K562 (cell line): ENCODE results near the gene SGSM2. TPM values are rescaled to one million over a fixed set of nuclear protein-coding genes. Genes with fewer than 3 reads are reported as not detected.

Source experiments
- ATAC-seq: fragments of 200-7000 bp; cut with Tn5 transposase; 3 replicates; pipeline ENCODE4 v1.9.1; 2020; ENCODE audit warnings: moderate library complexity
- BruUV-seq: library from RNA; stranded (reverse); fragments of 400-500 nt; replicated peaks from 2 replicates; lab custom pipeline; 2021; lab: Mats Ljungman, UMichigan
- CTCF ChIA-PET: fragments of 300-600 bp; formaldehyde crosslinking; extraction: SDS; loops from one replicate; lab custom pipeline; 2021; ENCODE audit warnings: low intra/inter-chr PET ratio; lab: Yijun Ruan, JAX
- POLR2A ChIA-PET: fragments of 300-600, 350-650 bp; sonication (Branson Sonifier 250); formaldehyde crosslinking; extraction: SDS; loops from one replicate; lab custom pipeline; 2021; ENCODE audit warnings: antibody characterized with exemption, inconsistent platforms; lab: Yijun Ruan, JAX
- DNase-seq, 4 experiments: peaks; one replicate each; pipeline versions ENCODE4 v3.0.0 to v3.0.0-alpha.2; 2011 to 2018; ENCODE audit warnings: low spot score in 3 of 4, mixed read lengths in 3 of 4; ENCODE audit errors: extremely low read depth in 1 of 4
- FAIRE-seq: peaks from 2 replicates; lab custom pipeline; 2011; peaks lifted over from hg19 to GRCh38; lab: Jason Lieb, UNC
- H2AFZ ChIP-seq: 2 replicates; pipeline ENCODE4 v1.6.0; 2011; ENCODE audit warnings: low read depth, low read length, control low read depth, inconsistent platforms
- H3K27ac ChIP-seq: fragments of 200-600 bp; 3 replicates; pipeline ENCODE4 v1.8.0; 2011; ENCODE audit warnings: low read depth, mild to moderate bottlenecking, control low read depth, inconsistent platforms, low read length, moderate library complexity, mixed read lengths; ENCODE audit errors: extremely low read depth
- H3K27me3 ChIP-seq, 2 experiments: fragments of 300-600 bp in 1 of 2; 2 replicates in 1 of 2; 3 replicates in 1 of 2; pipeline versions ENCODE4 v1.6.0 to v1.8.0; 2011; ENCODE audit warnings: inconsistent platforms in 2 of 2, low read length in 2 of 2, mild to moderate bottlenecking in 1 of 2, mixed read lengths in 1 of 2, moderate library complexity in 1 of 2; ENCODE audit not compliant: control insufficient read depth in 2 of 2, insufficient read depth in 2 of 2
- H3K36me3 ChIP-seq: fragments of 300-600 bp; 3 replicates; pipeline ENCODE4 v1.8.0; 2011; ENCODE audit warnings: mild to moderate bottlenecking, low read length, inconsistent platforms; ENCODE audit not compliant: control insufficient read depth, insufficient read depth
- H3K4me1 ChIP-seq, 2 experiments: fragments of 200-600 bp in 1 of 2; replicated peaks in 1 of 2; 2 replicates in 1 of 2; 3 replicates in 1 of 2; pipeline versions ENCODE4 v1.5.1 to v1.8.0; 2011; ENCODE audit warnings: inconsistent platforms in 2 of 2, low read length in 2 of 2, mild to moderate bottlenecking in 1 of 2, mixed read lengths in 1 of 2, moderate library complexity in 1 of 2; ENCODE audit not compliant: control insufficient read depth in 2 of 2, insufficient read depth in 2 of 2
- H3K4me2 ChIP-seq: 2 replicates; pipeline ENCODE4 v1.6.1; 2011; ENCODE audit warnings: low read length, control low read depth, inconsistent platforms, mixed read lengths; ENCODE audit not compliant: insufficient read depth
- H3K4me3 ChIP-seq: fragments of 200-600 bp; sonication (generic), shearing (Covaris generic); 2 replicates; pipeline ENCODE4 v1.5.1; 2016; ENCODE audit warnings: control low read depth, inconsistent platforms
- H3K79me2 ChIP-seq: fragments of 200-600 bp; 3 replicates; pipeline ENCODE4 v1.8.0; 2011; ENCODE audit warnings: low read length, inconsistent platforms; ENCODE audit not compliant: control insufficient read depth, insufficient read depth
- H3K9ac ChIP-seq, 2 experiments: 2 replicates each; pipeline versions ENCODE4 v1.6.0 to v1.6.1; 2011; ENCODE audit warnings: low read depth in 2 of 2, low read length in 2 of 2, control low read depth in 1 of 2, inconsistent platforms in 1 of 2, mild to moderate bottlenecking in 1 of 2, mixed read lengths in 1 of 2; ENCODE audit not compliant: insufficient read depth in 1 of 2
- H3K9me1 ChIP-seq: one replicate; pipeline ENCODE4 v1.6.0; 2011; ENCODE audit warnings: inconsistent platforms, mild to moderate bottlenecking, low read length, moderate library complexity; ENCODE audit not compliant: control insufficient read depth, insufficient read depth
- H3K9me3 ChIP-seq: replicated peaks from 2 replicates; pipeline ENCODE4 v1.5.1; 2011; ENCODE audit warnings: low read depth, low read length, inconsistent platforms; ENCODE audit not compliant: control insufficient read depth, insufficient read depth
- H4K20me1 ChIP-seq: replicated peaks from 2 replicates; pipeline ENCODE4 v1.6.1; 2011; ENCODE audit warnings: low read length, inconsistent platforms, mixed read lengths; ENCODE audit not compliant: control insufficient read depth, insufficient read depth
- CBX2 ChIP-seq: fragments of 200-600 bp; sonication (generic); IDR thresholded peaks from one replicate; pipeline ENCODE4 v1.6.1; 2012; ENCODE audit warnings: mild to moderate bottlenecking, low read length, inconsistent platforms; ENCODE audit not compliant: insufficient read depth, poor library complexity, severe bottlenecking
- CBX3 ChIP-seq, 2 experiments: IDR thresholded peaks; 1 replicate in 1 of 2; 2 replicates in 1 of 2; pipeline ENCODE4 v1.6.1; 2012; ENCODE audit warnings: inconsistent platforms in 2 of 2, low read length in 2 of 2, borderline replicate concordance in 1 of 2, control low read depth in 1 of 2
- CUX1 ChIP-seq: fragments of 200-800 bp; sonication (Bioruptor generic); IDR thresholded peaks from 2 replicates; pipeline ENCODE4 v1.6.1; 2016; ENCODE audit warnings: missing genetic modification characterization, missing compliant biosample characterization
- KAT8 ChIP-seq: fragments of 450-650 bp; IDR thresholded peaks from 2 replicates; pipeline ENCODE4 v1.6.1; 2016; ENCODE audit warnings: low read depth, mild to moderate bottlenecking
- RBFOX2 ChIP-seq: fragments of 200-400 bp; formaldehyde crosslinking; IDR thresholded peaks from 2 replicates; pipeline ENCODE4 v1.6.1; 2017; ENCODE audit warnings: low read depth, mild to moderate bottlenecking, low read length, moderate library complexity
- SPI1 ChIP-seq: IDR thresholded peaks from 2 replicates; pipeline ENCODE4 v1.6.1; 2011; ENCODE audit warnings: low read depth, low read length, control low read depth, borderline replicate concordance
- U2AF1 ChIP-seq: fragments of 200-400 bp; formaldehyde crosslinking; optimal IDR thresholded peaks from 2 replicates; pipeline ENCODE3; 2017; ENCODE audit warnings: mild to moderate bottlenecking, low read depth, low read length, moderate library complexity
- ZNF586 ChIP-seq: fragments of 450-650 bp; formaldehyde crosslinking; conservative IDR thresholded peaks from 2 replicates; pipeline ENCODE4 v1.4.0; 2020; ENCODE audit warnings: mild to moderate bottlenecking, moderate library complexity
- ZNF830 ChIP-seq: fragments of 250-450 bp; sonication (Bioruptor Pico); IDR thresholded peaks from 2 replicates; pipeline ENCODE4 v1.5.0; 2021; ENCODE audit warnings: mild to moderate bottlenecking
- WGBS: fragments of 100-300 bp; shearing (Covaris generic); methylation state at CpG from one replicate; pipeline ENCODE4 v1.1.6; 2016; ENCODE audit warnings: low coverage, mixed read lengths; ENCODE audit not compliant: insufficient coverage; ENCODE audit errors: missing lambda C conversion rate; 5-methylcytosine and 5-hydroxymethylcytosine counted together
- in situ Hi-C: fragments of 300-500 bp; cut with MboI; formaldehyde crosslinking; loops from 4 replicates; pipeline ENCODE4 v1.15.0; 2018; ENCODE audit warnings: inconsistent platforms, mixed read lengths
- intact Hi-C: fragments of 100-400 bp; cut with micrococcal nuclease; formaldehyde crosslinking; loops from 2 replicates; pipeline ENCODE4 v1.14.2; 2022
- polyA plus RNA-seq, 8 experiments: library from polyadenylated mRNA; depleted of rRNA in 4 of 8; stranded (reverse) in 5 of 8; unstranded in 3 of 8; fragments of >200 nt; fragmentation: Nextera tagmentation in 2 of 8; fragmentation: Illumina TruSeq in 1 of 8; extraction: Ambion mirVana in 2 of 8; extraction: Trizol in 1 of 8; gene quantifications; 2 replicates each; pipeline versions ENCODE4 v1.2.1 to v1.2.3, GENCODE V29; 2011 to 2014; ENCODE audit warnings: inconsistent platforms in 1 of 8, missing spikeins in 1 of 8
- total RNA-seq, 7 experiments: library from RNA; depleted of rRNA in 6 of 7; stranded (reverse); fragments of >200 nt in 6 of 7; fragmentation: Illumina TruSeq in 2 of 7; extraction: Trizol in 2 of 7; gene quantifications; 2 replicates each; pipeline versions ENCODE4 v1.2.1 to v1.2.3, GENCODE V29; 2011 to 2021; ENCODE audit warnings: low replicate concordance in 1 of 7

The SGSM2 gene
- total and polyA plus RNA-seq, 9 of the 15 experiments (the other 6 are each of a cell fraction or from before 2014, with no cell fraction given): 0.20 to 26.3 (median 14.8) TPM

DNA sequence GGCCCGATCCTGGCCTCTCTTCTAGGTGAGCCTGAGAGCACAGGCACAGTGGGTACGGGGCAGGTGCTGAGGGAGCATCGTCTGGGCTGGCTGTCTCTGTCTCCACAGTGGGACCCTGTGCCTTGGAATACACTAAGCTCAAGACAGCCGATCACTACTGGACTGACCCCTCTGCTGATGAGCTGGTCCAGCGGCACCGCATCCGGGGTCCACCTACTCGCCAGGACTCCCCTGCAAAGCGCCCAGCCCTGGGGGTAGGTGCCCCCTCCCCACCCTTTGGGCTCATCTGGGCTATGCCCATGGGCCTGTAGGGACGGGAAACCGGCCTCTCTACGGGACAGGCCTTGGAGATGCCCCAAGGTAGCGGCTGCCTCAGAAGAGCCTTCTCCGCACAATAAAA lies 25.6 kb downstream of the SGSM2 start:
- ATAC-seq: no peak
- Histone ChIP-seq H3K9me1 (no peaks in the 10 kb centered on the region), H3K4me1 (peaks cover 8 to 13% of the 10 kb centered on the region in 2 experiments; a peak in 4 of 5 replicates), H3K9me3 (no peaks in the 10 kb centered on the region), H2AFZ (no peak overlapping the region), H3K9ac (no peak overlapping the region), H3K36me3 (no peaks in the 10 kb centered on the region), H3K4me3 (no peak overlapping the region), H3K27ac (no peak overlapping the region), H4K20me1 (no peaks in the 10 kb centered on the region; the same call in 1 of the 2 replicates), H3K4me2 (no peak overlapping the region), H3K27me3 (no peaks in the 10 kb centered on the region), H3K79me2 (no peaks in the 10 kb centered on the region)
- FAIRE-seq: no peak
- DNase-seq: no peak
- BruUV-seq: no TSS peak
- WGBS: 91% methylated on average over 12 of the region's 14 CpGs
- POLR2A ChIA-PET: interaction anchor here (0.8 kb wide), 1 partner anchor 9 kb away, joined by 3 read pairs; no protein-coding TSS in a partner anchor
- CTCF ChIA-PET: no interaction called here
- intact Hi-C loops: no loop called here
- in situ Hi-C loops: no loop called here
- no peak for TF ChIP-seq ZNF830 (CRISPR knock-in tag)
- no peak for TF ChIP-seq CUX1 (CRISPR knock-in tag)
- no peak for TF ChIP-seq U2AF1
- TF ChIP-seq SPI1: no peak
- TF ChIP-seq CBX2: no peak
- TF ChIP-seq KAT8: no peak
- TF ChIP-seq ZNF586 (CRISPR knock-in tag): no peak
- no peak for TF ChIP-seq CBX3 (IDR thresholded peaks at IDR 0.05; ENCODE audit: borderline replicate concordance in 1 of 2, low read length in 2 of 2)
- no peak for TF ChIP-seq RBFOX2
